NCI-H2171 treated with DMSO at 0.1 percent for 48 hours (cell line): Measurements from ENCODE around the gene RD3L.
A peak's percentile ranks its signal among the peaks of the same experiment; 100 is the strongest.
"Not testable (repeated sequence)": the region's sequence is repeated elsewhere in the genome, so short reads cannot be mapped to it uniquely, and the experiment has no call there.

ENCODE experiments used
- DNase-seq: peaks from one replicate; lab custom pipeline; 2025; lab: John Stamatoyannopoulos, UW

RD3L gene

GRCh38 chr14:103928011-103928890 is 14.1 kb downstream of the RD3L start, which contains the start of gene TDRD9:
Gene TDRD9 (plus strand): TSS chr14:103928456. CDS start chr14:103928510, 54 bp downstream.
- DNase-seq = no peak

GRCh38 chr14:103927566-103927965 is 14.8 kb downstream of the RD3L start:
- DNase-seq = no peak

- no peak for DNase-seq
These were observed 17.0 kb downstream of the RD3L start for GRCh38 chr14:103925316-103925715.

- DNase-seq = no peak
These were observed 18.5 kb downstream of the RD3L start for GRCh38 chr14:103923863-103924262.

GRCh38 chr14:103921855-103922200 is 20.5 kb downstream of the RD3L start:
- DNase-seq = not testable (repeated sequence)

DNA sequence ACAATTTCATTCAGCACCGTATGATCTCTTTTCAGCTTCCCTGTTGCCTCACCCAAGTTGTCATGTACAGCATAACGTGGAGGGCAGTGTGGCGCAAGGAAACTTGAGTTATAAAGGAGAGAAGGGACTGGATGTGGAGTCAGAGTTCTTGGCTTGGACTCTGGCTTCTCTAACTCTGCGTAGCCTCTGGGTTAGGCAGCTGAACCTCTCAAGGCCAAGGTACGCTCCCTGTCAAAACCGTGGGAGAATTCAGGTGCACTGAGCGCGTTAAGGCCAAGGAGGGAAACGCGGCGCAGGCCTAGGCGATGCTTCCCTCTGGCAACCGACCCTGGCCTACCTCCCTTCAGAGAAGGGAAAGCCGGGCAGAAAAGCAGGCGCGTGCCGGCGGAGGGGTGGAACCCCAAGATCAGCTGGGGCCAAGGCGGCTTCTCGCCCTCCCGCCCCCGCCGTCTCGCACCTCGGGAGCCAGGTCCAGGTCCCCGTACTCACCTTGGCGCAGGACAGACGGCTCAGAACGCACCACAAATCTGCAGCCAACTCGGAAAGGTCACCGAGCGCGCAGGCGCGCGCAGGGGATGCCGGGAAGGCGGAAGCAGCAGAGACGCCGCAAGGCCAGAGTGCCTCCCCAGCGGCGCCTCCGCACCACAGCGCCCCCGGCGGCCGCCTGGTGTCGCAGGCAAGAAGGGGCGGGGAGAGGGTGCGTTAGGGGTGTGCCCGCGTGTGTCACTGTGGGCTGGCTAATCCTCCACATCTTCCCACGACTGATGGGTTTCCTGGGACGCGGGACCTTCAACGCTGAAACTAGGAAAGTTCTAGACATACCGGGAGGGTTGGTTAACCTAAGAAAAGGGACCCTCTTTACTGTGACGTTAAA is 21.1 kb downstream of the RD3L start:
- peak; percentile 93 for DNase-seq

DNA sequence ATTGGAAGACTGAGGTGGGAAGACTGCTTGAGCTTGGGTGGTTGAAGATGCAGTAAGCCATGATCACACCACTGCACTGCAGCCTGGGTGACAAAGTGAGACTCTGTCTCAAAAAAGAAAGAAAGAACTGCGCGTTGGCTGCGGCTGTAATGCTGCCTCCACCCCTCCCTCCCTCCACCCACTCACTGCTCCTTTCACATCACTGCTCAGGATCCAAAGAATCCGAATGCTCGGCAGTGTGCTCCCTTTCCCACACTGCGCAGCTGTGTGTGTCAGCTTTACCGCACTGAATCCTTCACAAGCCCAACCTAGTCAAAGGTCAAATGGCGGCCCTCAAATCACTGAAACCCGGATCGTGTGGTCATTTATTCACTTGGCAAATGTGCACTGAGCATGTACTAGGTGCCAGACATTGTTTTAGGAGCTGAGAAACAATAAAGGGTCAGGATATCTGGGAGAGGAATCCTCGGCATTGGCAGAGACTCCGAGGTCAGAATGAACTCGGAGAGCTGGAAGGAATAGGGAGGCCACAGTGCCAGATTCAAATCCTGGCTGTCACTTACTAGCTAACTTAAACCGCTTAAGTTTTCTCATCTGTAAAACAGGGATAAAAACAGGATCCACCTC is 25.6 kb downstream of the RD3L start:
- no peak for DNase-seq

DNA sequence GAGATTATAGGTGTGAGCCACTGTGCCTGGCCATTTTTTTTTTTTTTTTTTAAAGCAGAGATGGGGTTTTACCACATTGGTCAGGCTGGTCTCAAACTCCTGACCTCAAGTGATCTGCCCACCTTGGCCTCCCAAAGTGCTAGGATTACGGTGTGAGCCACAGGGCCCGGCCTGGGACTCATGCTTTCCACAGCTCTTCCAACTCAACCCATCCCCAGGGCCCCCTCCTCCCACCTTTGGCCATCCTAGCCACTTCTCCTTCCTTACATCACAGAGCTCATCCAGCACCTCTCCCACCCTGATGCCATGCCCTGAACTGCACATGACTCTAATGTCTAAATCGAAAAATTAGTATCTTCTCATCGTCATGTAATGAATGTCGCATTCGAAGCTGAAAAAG is 26.7 kb downstream of the RD3L start:
- no peak for DNase-seq

GRCh38 chr14:103910984-103911383 is 31.3 kb downstream of the RD3L start:
- DNase-seq = no peak

DNA sequence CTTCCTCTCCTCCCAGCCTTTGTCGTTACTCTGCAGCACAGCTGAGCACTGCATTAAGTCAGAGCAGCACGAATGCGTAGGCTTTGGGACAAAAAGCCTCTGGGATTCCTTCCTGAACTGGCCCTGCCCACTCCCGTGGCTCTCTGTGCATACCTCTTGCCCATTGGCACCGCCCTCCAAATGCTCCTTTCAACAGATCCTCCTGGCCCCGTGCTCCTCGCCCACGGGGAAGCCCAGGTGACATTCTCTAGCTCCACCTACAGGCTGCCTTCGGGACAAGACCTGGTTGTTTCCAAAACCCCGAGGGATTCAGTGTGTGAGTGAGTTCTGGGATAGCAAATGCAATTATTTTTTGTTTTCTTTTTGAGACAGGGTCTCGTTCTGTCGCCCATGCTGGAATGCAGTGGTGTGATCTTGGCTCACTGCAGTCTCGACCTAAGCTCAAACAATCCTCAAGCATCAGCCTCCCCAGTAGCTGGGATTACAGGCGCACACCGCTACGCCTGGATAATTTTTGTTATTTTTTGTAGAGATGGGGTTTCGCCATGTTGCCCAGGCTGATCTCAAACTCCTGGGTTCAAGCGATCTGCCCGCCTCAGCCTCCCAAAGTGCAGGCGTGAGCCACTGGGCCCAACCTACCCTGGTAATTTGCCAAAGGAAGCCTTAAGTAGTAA is 31.9 kb downstream of the RD3L start:
- peak; percentile 95 for DNase-seq

DNA sequence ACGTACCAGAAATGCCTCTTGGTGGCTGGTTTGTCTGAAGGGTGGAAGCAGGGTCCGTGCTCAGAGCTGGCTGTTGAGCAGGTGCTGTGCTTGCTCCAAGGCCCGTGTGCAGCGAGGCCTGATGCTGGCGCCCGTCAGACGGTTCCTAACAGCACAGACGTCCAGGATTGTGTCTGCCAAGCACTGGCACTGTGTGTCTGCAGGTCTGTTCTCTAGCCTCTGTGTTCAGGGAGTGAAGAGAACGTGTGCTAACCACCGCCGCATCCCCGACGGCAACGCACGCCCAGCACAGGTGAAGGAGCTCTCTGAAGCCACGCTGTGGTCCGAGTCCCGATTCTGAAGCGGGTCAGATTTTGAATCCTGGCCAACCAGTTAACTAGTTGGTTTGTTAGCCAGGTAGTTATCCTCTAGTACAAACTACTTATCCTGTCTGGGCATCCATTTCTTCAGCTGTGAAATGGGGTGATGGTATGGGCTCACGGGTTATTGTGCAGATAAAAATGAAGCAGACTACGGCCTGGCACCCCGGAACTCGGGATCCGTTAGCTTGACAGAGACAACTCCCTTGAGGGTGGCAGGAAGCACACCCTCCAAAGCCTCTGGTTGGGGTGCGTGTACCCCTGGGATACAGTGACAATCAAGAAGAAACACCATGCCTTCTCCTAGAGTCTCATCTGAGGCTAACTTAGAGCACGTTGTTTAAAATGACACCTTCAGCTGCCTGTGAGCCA is 32.6 kb downstream of the RD3L start:
- DNase-seq = no peak

DNA sequence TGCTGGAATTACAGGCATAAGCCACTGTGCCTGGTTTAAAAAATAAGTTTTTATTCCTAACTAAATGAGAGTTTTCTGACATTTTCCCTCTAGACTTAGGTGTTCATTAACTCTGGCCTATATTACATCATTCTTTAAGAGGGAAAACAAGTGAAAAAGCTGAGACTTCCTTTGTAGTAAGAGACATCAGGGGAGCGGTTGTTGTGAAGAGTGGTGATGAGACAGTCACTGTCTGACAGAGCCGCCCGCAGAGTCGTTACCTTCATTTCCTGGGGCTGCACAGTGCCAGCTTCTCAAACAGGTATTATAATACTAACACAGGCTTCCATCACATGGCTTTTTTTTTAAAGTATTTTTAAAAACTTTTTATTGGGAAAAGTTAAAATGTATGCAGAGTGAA is 33.7 kb downstream of the RD3L start:
- DNase-seq = no peak

DNA sequence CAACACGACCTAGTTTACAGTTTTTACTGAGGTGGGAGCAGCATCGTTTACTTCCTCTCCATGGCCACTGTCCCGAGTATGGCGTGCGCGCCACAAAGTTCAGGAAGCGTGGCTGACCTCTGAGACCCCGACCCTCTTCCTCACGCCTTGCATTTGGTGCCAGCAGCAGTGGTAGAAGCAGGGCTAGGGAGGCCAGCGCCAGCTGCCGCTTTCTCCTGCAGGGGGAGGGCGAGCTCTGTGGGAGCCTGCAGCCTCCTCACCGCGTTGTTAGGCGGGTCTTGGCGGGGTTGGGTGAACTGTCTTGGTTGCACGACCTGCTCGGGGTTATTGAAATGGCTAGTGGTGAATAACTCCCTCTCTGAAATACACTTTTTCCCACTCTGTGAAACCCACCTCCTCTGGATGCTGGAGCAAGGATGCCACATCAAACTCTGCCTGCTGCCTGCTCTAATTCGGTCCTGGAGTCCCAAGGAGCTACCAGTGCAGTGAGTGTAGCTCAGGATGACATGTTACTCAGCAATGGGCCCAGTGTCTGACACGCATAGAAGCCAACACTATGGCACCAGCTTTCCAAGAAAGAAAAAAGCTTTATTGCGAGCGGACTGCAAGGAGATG is 36.4 kb downstream of the RD3L start:
- no peak for DNase-seq

- DNase-seq = no peak
These were observed 37.7 kb downstream of the RD3L start for GRCh38 chr14:103904493-103905107.

DNA sequence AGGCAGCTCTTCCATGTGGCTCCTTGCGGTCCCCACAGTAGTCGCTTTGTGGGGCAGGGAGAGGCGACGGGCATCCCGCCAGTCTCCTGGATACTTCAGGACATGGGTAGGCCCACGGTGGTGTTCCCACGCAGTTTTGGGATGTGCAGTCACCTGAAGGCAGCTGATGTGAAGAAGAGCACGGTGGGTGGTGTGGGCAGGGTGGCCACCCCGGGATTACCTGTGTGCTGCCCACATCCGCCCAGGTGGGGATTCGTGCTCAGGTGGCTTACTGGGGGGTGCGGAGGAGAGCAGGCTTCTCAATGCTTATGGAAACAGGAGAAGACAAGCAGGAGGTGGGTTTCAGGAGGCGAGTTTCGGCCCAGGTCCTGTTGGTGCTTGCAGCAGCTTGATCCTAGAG is 42.5 kb downstream of the RD3L start:
- no peak for DNase-seq

DNA sequence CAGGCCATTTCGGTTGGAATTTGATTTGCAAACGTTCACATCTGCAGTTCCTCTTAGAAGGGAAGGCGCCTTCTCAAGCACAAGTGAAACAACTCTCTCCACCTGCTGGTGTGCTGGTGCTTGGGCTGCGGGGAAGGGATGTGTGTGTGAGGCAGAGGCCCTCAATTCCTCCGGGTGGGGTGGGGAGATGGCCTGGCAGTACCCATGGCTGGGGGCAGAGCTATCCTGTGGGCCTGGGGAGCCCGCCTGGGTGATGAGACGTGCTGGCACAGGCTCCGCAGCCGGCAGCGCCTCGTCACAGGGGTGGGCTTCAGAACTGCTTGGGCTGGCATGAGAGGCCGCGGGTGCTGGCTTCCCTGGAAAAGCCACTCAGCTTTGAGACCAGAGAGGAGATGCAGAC is 43.0 kb downstream of the RD3L start:
- no peak for DNase-seq

GRCh38 chr14:103898711-103899110 is 43.6 kb downstream of the RD3L start:
- no peak for DNase-seq

GRCh38 chr14:103898204-103898603 is 44.1 kb downstream of the RD3L start:
- DNase-seq = no peak

- DNase-seq = no peak
These were observed 45.0 kb downstream of the RD3L start for GRCh38 chr14:103897075-103897947.
